ENCODE measurements around the gene NFATC2. TPM values are rescaled to one million over a fixed set of nuclear protein-coding genes. Genes with fewer than 3 reads are reported as not detected.

Gene NFATC2
- total RNA-seq, 1 experiment from 2014 or later: 32.3 TPM

- Histone ChIP-seq H3K79me2 (ENCODE audit: low read length) (peaks cover 35% of the 10 kb centered on the region), H3K27me3 (ENCODE audit: low read length) (no peaks in the 10 kb centered on the region), H2AFZ (ENCODE audit: low read length) (no peak overlapping the region), H3K4me2 (ENCODE audit: low read depth, low read length, poor library complexity, severe bottlenecking) (peak overlapping the region; percentile 79), H3K36me3 (ENCODE audit: insufficient read depth, low read length) (no peaks in the 10 kb centered on the region), H3K9me2 (replicated peaks; ENCODE audit: insufficient read depth, low read length) (no peaks in the 10 kb centered on the region), H3K4me1 (ENCODE audit: low read length) (peaks cover 73% of the 10 kb centered on the region), H4K20me1 (ENCODE audit: insufficient read depth, low read depth, low read length) (no peaks in the 10 kb centered on the region), H3K9me3 (ENCODE audit: low read length) (no peaks in the 10 kb centered on the region), H3K27ac (ENCODE audit: low read length) (peak overlapping the region; percentile 99), H3K4me3 (ENCODE audit: low read length) (peak overlapping the region; percentile 66; the same call in 1 of the 2 replicates), H3K9ac (ENCODE audit: low read length) (peak overlapping the region; percentile 90)
- DNase-seq: peak; percentile 87
These were observed 161.0 kb downstream of the NFATC2 start for GRCh38 chr20:51381557-51381956.

- H3K4me3 ChIP-seq (ENCODE audit: low read length): peak overlapping the region; percentile 55
- peak overlapping the region; percentile 99 for H3K27ac ChIP-seq (ENCODE audit: low read length)
- peak; percentile 96 for DNase-seq
- peak overlapping the region; percentile 79 for H3K4me2 ChIP-seq (ENCODE audit: low read depth, low read length, poor library complexity, severe bottlenecking)
- H4K20me1 ChIP-seq (ENCODE audit: insufficient read depth, low read depth, low read length): no peaks in the 10 kb centered on the region
- peak overlapping the region; percentile 90 for H3K9ac ChIP-seq (ENCODE audit: low read length)
- H3K4me1 ChIP-seq (ENCODE audit: low read length): peaks cover 65% of the 10 kb centered on the region
- H3K9me2 ChIP-seq (replicated peaks; ENCODE audit: insufficient read depth, low read length): no peaks in the 10 kb centered on the region
- H2AFZ ChIP-seq (ENCODE audit: low read length): no peak overlapping the region
- H3K9me3 ChIP-seq (ENCODE audit: low read length): no peaks in the 10 kb centered on the region
- H3K27me3 ChIP-seq (ENCODE audit: low read length): no peaks in the 10 kb centered on the region
- peaks cover 26% of the 10 kb centered on the region for H3K79me2 ChIP-seq (ENCODE audit: low read length)
- no peaks in the 10 kb centered on the region for H3K36me3 ChIP-seq (ENCODE audit: insufficient read depth, low read length)
These were observed 161.8 kb downstream of the NFATC2 start for GRCh38 chr20:51380401-51381385.

DNA sequence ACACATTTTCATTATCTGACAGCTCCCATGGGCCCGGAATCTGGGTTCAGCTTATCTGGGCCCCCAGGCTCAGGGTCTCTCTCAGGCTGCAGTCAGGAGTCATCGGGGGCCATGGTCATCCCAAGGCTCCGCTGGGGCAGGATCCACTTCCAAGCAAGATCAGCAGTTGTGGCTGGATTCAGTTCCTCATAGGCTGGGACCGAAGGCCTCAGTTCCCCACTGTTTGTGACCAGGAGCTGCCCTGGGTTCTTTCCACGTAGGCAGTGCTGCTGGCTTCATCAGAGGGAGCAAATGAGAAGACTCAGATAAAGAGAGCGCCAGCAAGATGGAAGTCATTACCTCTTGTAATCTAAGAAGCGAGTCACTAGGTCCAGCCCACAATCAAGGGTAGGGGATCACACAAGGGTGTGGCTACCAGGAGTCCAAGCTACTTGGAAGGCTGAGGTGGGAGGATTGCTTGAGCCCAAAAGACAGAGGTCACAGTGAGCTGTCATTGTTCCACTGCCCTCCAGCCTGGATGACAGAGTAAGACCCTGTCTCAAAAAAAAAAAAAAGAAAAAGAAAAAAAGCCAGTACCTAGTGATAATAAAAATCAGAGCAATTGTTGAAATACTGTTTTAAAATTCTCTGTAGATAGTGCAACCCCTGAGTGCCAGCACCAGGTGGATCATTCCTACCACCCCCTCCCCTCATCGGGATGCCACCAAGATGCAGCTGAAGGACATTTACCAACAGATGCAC, 162.7 kb downstream of the NFATC2 start:
- Histone ChIP-seq H3K36me3 (ENCODE audit: insufficient read depth, low read length) (no peaks in the 10 kb centered on the region), H3K27ac (ENCODE audit: low read length) (peak overlapping the region; percentile 99), H2AFZ (ENCODE audit: low read length) (no peak overlapping the region), H3K79me2 (ENCODE audit: low read length) (peaks cover 17% of the 10 kb centered on the region), H3K9me2 (replicated peaks; ENCODE audit: insufficient read depth, low read length) (no peaks in the 10 kb centered on the region), H3K9ac (ENCODE audit: low read length) (peak overlapping the region; percentile 46), H3K4me1 (ENCODE audit: low read length) (peaks cover 55% of the 10 kb centered on the region), H4K20me1 (ENCODE audit: insufficient read depth, low read depth, low read length) (no peaks in the 10 kb centered on the region), H3K4me3 (ENCODE audit: low read length) (no peak overlapping the region), H3K27me3 (ENCODE audit: low read length) (no peaks in the 10 kb centered on the region), H3K9me3 (ENCODE audit: low read length) (no peaks in the 10 kb centered on the region), H3K4me2 (ENCODE audit: low read depth, low read length, poor library complexity, severe bottlenecking) (peak overlapping the region; percentile 79)
- DNase-seq: no peak

GRCh38 chr20:51378171-51378928, 164.2 kb downstream of the NFATC2 start:
- Histone ChIP-seq H3K4me2 (ENCODE audit: low read depth, low read length, poor library complexity, severe bottlenecking) (no peak overlapping the region), H3K36me3 (ENCODE audit: insufficient read depth, low read length) (no peaks in the 10 kb centered on the region), H3K9me3 (ENCODE audit: low read length) (no peaks in the 10 kb centered on the region), H3K27me3 (ENCODE audit: low read length) (no peaks in the 10 kb centered on the region), H2AFZ (ENCODE audit: low read length) (no peak overlapping the region), H3K4me1 (ENCODE audit: low read length) (peaks cover 41% of the 10 kb centered on the region), H3K27ac (ENCODE audit: low read length) (no peak overlapping the region), H3K9me2 (replicated peaks; ENCODE audit: insufficient read depth, low read length) (no peaks in the 10 kb centered on the region), H3K79me2 (ENCODE audit: low read length) (peaks cover 3% of the 10 kb centered on the region), H3K9ac (ENCODE audit: low read length) (no peak overlapping the region), H4K20me1 (ENCODE audit: insufficient read depth, low read depth, low read length) (no peaks in the 10 kb centered on the region), H3K4me3 (ENCODE audit: low read length) (no peak overlapping the region)
- DNase-seq: no peak

DNA sequence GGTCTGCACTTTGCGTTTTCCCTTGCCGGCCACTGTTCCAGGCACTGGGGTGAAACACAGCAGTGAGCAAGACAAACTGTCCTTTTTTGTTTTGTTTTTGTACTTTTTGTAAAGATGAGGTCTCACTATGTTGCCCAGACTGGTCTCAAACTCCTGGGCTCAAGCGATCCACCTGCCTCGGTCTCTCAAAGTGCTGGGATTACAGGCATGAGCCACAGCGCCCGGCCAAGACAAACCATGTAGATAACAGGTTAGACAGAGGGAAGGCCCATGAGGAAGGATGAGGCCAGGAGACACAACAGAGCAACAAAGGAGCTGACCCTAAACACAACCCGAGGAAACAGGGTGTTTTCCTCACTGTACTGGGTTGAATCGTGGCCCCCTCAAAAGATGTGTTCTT, 165.4 kb downstream of the NFATC2 start:
- H3K4me3 ChIP-seq (ENCODE audit: low read length): no peak overlapping the region
- H3K36me3 ChIP-seq (ENCODE audit: insufficient read depth, low read length): no peaks in the 10 kb centered on the region
- no peak overlapping the region for H3K4me2 ChIP-seq (ENCODE audit: low read depth, low read length, poor library complexity, severe bottlenecking)
- H3K9me3 ChIP-seq (ENCODE audit: low read length): no peaks in the 10 kb centered on the region
- no peaks in the 10 kb centered on the region for H3K27me3 ChIP-seq (ENCODE audit: low read length)
- no peaks in the 10 kb centered on the region for H4K20me1 ChIP-seq (ENCODE audit: insufficient read depth, low read depth, low read length)
- H3K9ac ChIP-seq (ENCODE audit: low read length): no peak overlapping the region
- H3K79me2 ChIP-seq (ENCODE audit: low read length): no peaks in the 10 kb centered on the region
- H3K9me2 ChIP-seq (replicated peaks; ENCODE audit: insufficient read depth, low read length): no peaks in the 10 kb centered on the region
- peaks cover 33% of the 10 kb centered on the region for H3K4me1 ChIP-seq (ENCODE audit: low read length)
- DNase-seq: no peak
- no peak overlapping the region for H3K27ac ChIP-seq (ENCODE audit: low read length)
- H2AFZ ChIP-seq (ENCODE audit: low read length): no peak overlapping the region

DNA sequence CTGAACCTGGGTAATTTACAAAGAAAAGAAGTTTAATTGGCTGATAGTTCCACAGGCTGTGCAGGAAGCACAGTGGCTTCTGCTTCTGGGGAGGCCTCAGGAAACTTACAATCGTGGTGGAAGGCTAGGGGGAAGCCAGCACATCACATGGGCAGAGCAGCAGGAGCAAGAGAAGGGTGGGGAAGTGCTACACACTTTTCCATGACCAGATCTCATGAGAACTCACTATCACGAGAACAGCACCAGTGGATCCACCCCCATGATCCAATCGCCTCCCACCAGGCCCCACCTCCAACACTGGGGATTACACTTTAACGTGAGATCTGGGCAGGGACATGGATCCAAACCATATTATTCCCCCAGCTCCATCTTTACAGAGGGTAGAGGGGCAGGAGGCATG, 166.4 kb downstream of the NFATC2 start:
- H2AFZ ChIP-seq (ENCODE audit: low read length): no peak overlapping the region
- no peaks in the 10 kb centered on the region for H3K36me3 ChIP-seq (ENCODE audit: insufficient read depth, low read length)
- H3K27ac ChIP-seq (ENCODE audit: low read length): no peak overlapping the region
- no peaks in the 10 kb centered on the region for H4K20me1 ChIP-seq (ENCODE audit: insufficient read depth, low read depth, low read length)
- no peak overlapping the region for H3K4me3 ChIP-seq (ENCODE audit: low read length)
- DNase-seq: no peak
- no peak overlapping the region for H3K9ac ChIP-seq (ENCODE audit: low read length)
- H3K9me3 ChIP-seq (ENCODE audit: low read length): no peaks in the 10 kb centered on the region
- H3K4me2 ChIP-seq (ENCODE audit: low read depth, low read length, poor library complexity, severe bottlenecking): no peak overlapping the region
- H3K4me1 ChIP-seq (ENCODE audit: low read length): peaks cover 22% of the 10 kb centered on the region
- no peaks in the 10 kb centered on the region for H3K27me3 ChIP-seq (ENCODE audit: low read length)
- no peaks in the 10 kb centered on the region for H3K9me2 ChIP-seq (replicated peaks; ENCODE audit: insufficient read depth, low read length)
- no peaks in the 10 kb centered on the region for H3K79me2 ChIP-seq (ENCODE audit: low read length)

- H4K20me1 ChIP-seq (ENCODE audit: insufficient read depth, low read depth, low read length): no peaks in the 10 kb centered on the region
- no peaks in the 10 kb centered on the region for H3K9me2 ChIP-seq (replicated peaks; ENCODE audit: insufficient read depth, low read length)
- peaks cover 17% of the 10 kb centered on the region for H3K4me1 ChIP-seq (ENCODE audit: low read length)
- H3K27ac ChIP-seq (ENCODE audit: low read length): no peak overlapping the region
- no peak overlapping the region for H3K4me3 ChIP-seq (ENCODE audit: low read length)
- no peak overlapping the region for H2AFZ ChIP-seq (ENCODE audit: low read length)
- no peaks in the 10 kb centered on the region for H3K79me2 ChIP-seq (ENCODE audit: low read length)
- no peaks in the 10 kb centered on the region for H3K36me3 ChIP-seq (ENCODE audit: insufficient read depth, low read length)
- no peaks in the 10 kb centered on the region for H3K9me3 ChIP-seq (ENCODE audit: low read length)
- DNase-seq: no peak
- no peaks in the 10 kb centered on the region for H3K27me3 ChIP-seq (ENCODE audit: low read length)
- H3K9ac ChIP-seq (ENCODE audit: low read length): no peak overlapping the region
- no peak overlapping the region for H3K4me2 ChIP-seq (ENCODE audit: low read depth, low read length, poor library complexity, severe bottlenecking)
These were observed 167.0 kb downstream of the NFATC2 start for GRCh38 chr20:51375561-51375960.
